Astrocyte of the spinal cord (primary cell): ENCODE results near the gene CSTPP1.

Experiments
- DNase-seq: peaks from one replicate; pipeline ENCODE4 v3.0.0; 2011; ENCODE audit warnings: low read depth, low spot score
- H3K4me3 ChIP-seq: 2 replicates; pipeline ENCODE4 v1.5.1; 2011; ENCODE audit warnings: low read depth, mild to moderate bottlenecking, low read length, moderate library complexity
- CTCF ChIP-seq: IDR thresholded peaks from 2 replicates; pipeline ENCODE4 v1.5.1; 2012; ENCODE audit warnings: low read depth, mild to moderate bottlenecking, low read length, inconsistent platforms
- in situ Hi-C: cut with HindIII; loops from 2 replicates; pipeline ENCODE4 v1.10.0; 2017; ENCODE audit warnings: low sequenced_read_pairs

Gene CSTPP1

GRCh38 chr11:47105974-47106373 lies 169.4 kb downstream of the CSTPP1 start:
- no peak for TF ChIP-seq CTCF
- DNase-seq = no peak
- no peak overlapping the region for H3K4me3 ChIP-seq
- in situ Hi-C loops = no loop called here

- DNase-seq = no peak
- no peak overlapping the region for H3K4me3 ChIP-seq
- no peak for TF ChIP-seq CTCF
- in situ Hi-C loops = no loop called here
Observed at GRCh38 chr11:47106798-47107411, 170.3 kb downstream of the CSTPP1 start.

- H3K4me3 ChIP-seq = no peak overlapping the region
- no peak for DNase-seq
- TF ChIP-seq CTCF = no peak
- in situ Hi-C loops = no loop called here
Observed at GRCh38 chr11:47107744-47108143, 171.2 kb downstream of the CSTPP1 start.

GRCh38 chr11:47108214-47108613 lies 171.7 kb downstream of the CSTPP1 start:
- in situ Hi-C loops = no loop called here
- no peak for TF ChIP-seq CTCF
- no peak overlapping the region for H3K4me3 ChIP-seq
- DNase-seq = no peak

- DNase-seq = no peak
- in situ Hi-C loops = no loop called here
- H3K4me3 ChIP-seq = no peak overlapping the region
- no peak for TF ChIP-seq CTCF
Observed at GRCh38 chr11:47109051-47109726, 172.6 kb downstream of the CSTPP1 start.

- no peak for TF ChIP-seq CTCF
- DNase-seq = no peak
- H3K4me3 ChIP-seq = no peak overlapping the region
- in situ Hi-C loops = no loop called here
Observed at GRCh38 chr11:47109727-47110246, 173.2 kb downstream of the CSTPP1 start.
